HFFc6 (cell line): ENCODE measurements around the gene SAMD13. TPM values are rescaled to one million over a fixed set of nuclear protein-coding genes. Genes with fewer than 3 reads are reported as not detected.
"Not testable (repeated sequence)": the region's sequence is repeated elsewhere in the genome, so short reads cannot be mapped to it uniquely, and the experiment has no call there.

Experiments used
- DNase-seq: peaks from one replicate; pipeline ENCODE4 v3.0.0-alpha.2; 2018
- H3K27ac Mint-ChIP-seq: 2 replicates; pipeline ENCODE4 v1.8.0; 2020; ENCODE audit warnings: mild to moderate bottlenecking, mixed read lengths
- H3K27me3 Mint-ChIP-seq: 2 replicates; pipeline ENCODE4 v1.8.0; 2021; ENCODE audit warnings: mild to moderate bottlenecking, moderate library complexity, mixed read lengths; ENCODE audit not compliant: insufficient read depth
- H3K36me3 Mint-ChIP-seq: 2 replicates; pipeline ENCODE4 v1.8.0; 2021; ENCODE audit warnings: low read depth, mixed read lengths
- H3K4me1 Mint-ChIP-seq: 2 replicates; pipeline ENCODE4 v1.8.0; 2020; ENCODE audit warnings: low read depth, mixed read lengths
- H3K4me3 Mint-ChIP-seq: 2 replicates; pipeline ENCODE4 v1.8.0; 2020; ENCODE audit warnings: mild to moderate bottlenecking, moderate library complexity, mixed read lengths
- H3K9me3 Mint-ChIP-seq: 2 replicates; pipeline ENCODE4 v1.8.0; 2020; ENCODE audit warnings: mild to moderate bottlenecking, mixed read lengths
- total RNA-seq, 6 experiments: library from RNA; stranded (reverse); fragmentation: NEBNext Ultra II Directional; extraction: Animal tissue kit (Norgen Biotek cat#: 25700); gene quantifications; 2 replicates in 1 of 6; 3 replicates in 5 of 6; pipeline ENCODE4 v1.2.3, GENCODE V29; 2021
- TF ChIP-seq, protein P1 (sequence below): fragments of 200-600 bp; sonication (generic); IDR thresholded peaks from 2 replicates; pipeline ENCODE4 v1.5.0; 2021; ENCODE audit warnings: antibody characterized with exemption, mild to moderate bottlenecking

The SAMD13 gene
- total RNA-seq, 6 experiments from 2014 or later = 0.36 to 1.1 (median 0.45) TPM

DNA sequence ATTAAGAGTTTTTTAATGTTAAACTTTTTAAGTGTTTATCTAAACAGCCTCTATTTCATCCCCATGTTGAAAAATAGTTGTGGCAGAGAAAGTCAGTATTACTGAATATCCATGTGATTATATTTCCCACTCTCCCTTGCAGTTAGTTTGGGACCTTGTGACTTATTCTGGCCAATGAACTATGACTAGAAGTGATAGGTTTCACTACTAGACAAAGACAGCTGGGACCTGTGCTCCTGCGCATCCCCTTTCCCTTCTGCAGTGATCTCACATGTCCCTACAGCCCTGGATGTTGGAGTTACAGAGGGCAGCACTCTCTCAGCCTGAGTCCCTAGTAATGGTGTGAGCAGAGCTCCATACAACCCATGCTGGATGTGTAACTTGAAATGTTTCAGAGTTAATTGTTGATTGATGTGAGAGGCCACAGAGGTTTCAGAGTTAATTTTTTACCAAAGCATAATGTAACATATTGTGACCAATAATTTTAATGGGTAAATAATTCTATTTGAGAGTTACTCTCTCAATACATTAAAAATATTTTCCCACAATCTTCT is 18.7 kb upstream of the SAMD13 start:
- H3K4me1 Mint-ChIP-seq = peaks cover 41% of the 10 kb centered on the region
- no peak overlapping the region for H3K4me3 Mint-ChIP-seq
- no peak for DNase-seq
- TF ChIP-seq, protein P1, sequence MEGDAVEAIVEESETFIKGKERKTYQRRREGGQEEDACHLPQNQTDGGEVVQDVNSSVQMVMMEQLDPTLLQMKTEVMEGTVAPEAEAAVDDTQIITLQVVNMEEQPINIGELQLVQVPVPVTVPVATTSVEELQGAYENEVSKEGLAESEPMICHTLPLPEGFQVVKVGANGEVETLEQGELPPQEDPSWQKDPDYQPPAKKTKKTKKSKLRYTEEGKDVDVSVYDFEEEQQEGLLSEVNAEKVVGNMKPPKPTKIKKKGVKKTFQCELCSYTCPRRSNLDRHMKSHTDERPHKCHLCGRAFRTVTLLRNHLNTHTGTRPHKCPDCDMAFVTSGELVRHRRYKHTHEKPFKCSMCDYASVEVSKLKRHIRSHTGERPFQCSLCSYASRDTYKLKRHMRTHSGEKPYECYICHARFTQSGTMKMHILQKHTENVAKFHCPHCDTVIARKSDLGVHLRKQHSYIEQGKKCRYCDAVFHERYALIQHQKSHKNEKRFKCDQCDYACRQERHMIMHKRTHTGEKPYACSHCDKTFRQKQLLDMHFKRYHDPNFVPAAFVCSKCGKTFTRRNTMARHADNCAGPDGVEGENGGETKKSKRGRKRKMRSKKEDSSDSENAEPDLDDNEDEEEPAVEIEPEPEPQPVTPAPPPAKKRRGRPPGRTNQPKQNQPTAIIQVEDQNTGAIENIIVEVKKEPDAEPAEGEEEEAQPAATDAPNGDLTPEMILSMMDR = no peak
- H3K36me3 Mint-ChIP-seq = peaks cover 15% of the 10 kb centered on the region
- H3K27ac Mint-ChIP-seq = no peak overlapping the region
- peaks cover 18% of the 10 kb centered on the region for H3K9me3 Mint-ChIP-seq
- peaks cover 2% of the 10 kb centered on the region for H3K27me3 Mint-ChIP-seq

GRCh38 chr1:84283381-84283780 is 18.1 kb upstream of the SAMD13 start:
- Mint-ChIP-seq H3K27me3 (peaks cover 2% of the 10 kb centered on the region), H3K9me3 (peaks cover 19% of the 10 kb centered on the region), H3K36me3 (peaks cover 16% of the 10 kb centered on the region), H3K4me3 (no peak overlapping the region), H3K4me1 (peaks cover 38% of the 10 kb centered on the region), H3K27ac (no peak overlapping the region)
- DNase-seq = no peak
- TF ChIP-seq, protein P1 = no peak

GRCh38 chr1:84286071-84286470 is 15.4 kb upstream of the SAMD13 start:
- H3K4me3 Mint-ChIP-seq = no peak overlapping the region
- no peak for DNase-seq
- H3K9me3 Mint-ChIP-seq = peaks cover 28% of the 10 kb centered on the region
- peaks cover 2% of the 10 kb centered on the region for H3K27me3 Mint-ChIP-seq
- H3K4me1 Mint-ChIP-seq = peaks cover 29% of the 10 kb centered on the region
- H3K36me3 Mint-ChIP-seq = peaks cover 24% of the 10 kb centered on the region
- H3K27ac Mint-ChIP-seq = no peak overlapping the region
- TF ChIP-seq, protein P1 = no peak

GRCh38 chr1:84287389-84287788 is 14.1 kb upstream of the SAMD13 start:
- H3K9me3 Mint-ChIP-seq = peaks cover 28% of the 10 kb centered on the region

GRCh38 chr1:84289169-84289785 is 12.2 kb upstream of the SAMD13 start:
- Mint-ChIP-seq H3K36me3 (peaks cover 24% of the 10 kb centered on the region), H3K4me3 (no peak overlapping the region), H3K9me3 (peaks cover 28% of the 10 kb centered on the region), H3K27ac (no peak overlapping the region), H3K27me3 (peaks cover 5% of the 10 kb centered on the region), H3K4me1 (peaks cover 35% of the 10 kb centered on the region)
- no peak for DNase-seq
- TF ChIP-seq, protein P1 = no peak

More at GRCh38 chr1:84287389-84287788, 14.1 kb upstream of the SAMD13 start:
- DNase-seq, H3K4me3 Mint-ChIP-seq, H3K27ac Mint-ChIP-seq, H3K27me3 Mint-ChIP-seq: not testable (repeated sequence)
- Mint-ChIP-seq H3K4me1 (peaks cover 39% of the 10 kb centered on the region), H3K36me3 (peaks cover 24% of the 10 kb centered on the region)

- H3K36me3 Mint-ChIP-seq = peaks cover 33% of the 10 kb centered on the region
- TF ChIP-seq, protein P1 = no peak
- no peak overlapping the region for H3K4me3 Mint-ChIP-seq
- peaks cover 22% of the 10 kb centered on the region for H3K4me1 Mint-ChIP-seq
- H3K27ac Mint-ChIP-seq = no peak overlapping the region
- peaks cover 2% of the 10 kb centered on the region for H3K27me3 Mint-ChIP-seq
- no peak for DNase-seq
- H3K9me3 Mint-ChIP-seq = peaks cover 19% of the 10 kb centered on the region
These were observed 9.4 kb upstream of the SAMD13 start for GRCh38 chr1:84291882-84292655.
